WTC11 (cell line): ENCODE data around the gene TP63. TPM values are rescaled to one million over a fixed set of nuclear protein-coding genes. Genes with fewer than 3 reads are reported as not detected.

ENCODE experiments used
- ATAC-seq: fragments of 200-7000 bp; cut with Tn5 transposase; 2 replicates; pipeline ENCODE4 v1.10.0; 2021; ENCODE audit warnings: mild to moderate bottlenecking, moderate library complexity
- CTCF ChIA-PET: fragments of 300-600 bp; sonication (Branson Sonifier 250); formaldehyde crosslinking; loops from one replicate; lab custom pipeline; 2021; ENCODE audit warnings: antibody characterized with exemption; lab: Charles Lee
- POLR2A ChIA-PET: fragments of 350-600 bp; sonication (Branson Sonifier 250); formaldehyde crosslinking; loops from one replicate; lab custom pipeline; 2021; ENCODE audit warnings: antibody characterized with exemption; lab: Charles Lee
- DNase-seq: peaks from one replicate; pipeline ENCODE4 v3.0.0; 2021; ENCODE audit warnings: low spot score
- H3K27ac Mint-ChIP-seq: 2 replicates; pipeline ENCODE4 v1.8.0; 2021; ENCODE audit warnings: mixed read lengths
- H3K27me3 Mint-ChIP-seq: 2 replicates; pipeline ENCODE4 v1.8.0; 2021; ENCODE audit warnings: low read depth, mild to moderate bottlenecking, moderate library complexity, mixed read lengths
- H3K36me3 Mint-ChIP-seq: 2 replicates; pipeline ENCODE4 v1.8.0; 2021; ENCODE audit warnings: mixed read lengths
- H3K4me1 Mint-ChIP-seq: 2 replicates; pipeline ENCODE4 v1.8.0; 2022; ENCODE audit warnings: mixed read lengths
- H3K4me3 Mint-ChIP-seq: 2 replicates; pipeline ENCODE4 v1.8.0; 2021; ENCODE audit warnings: mild to moderate bottlenecking, moderate library complexity, mixed read lengths
- H3K9me3 Mint-ChIP-seq: 2 replicates; pipeline ENCODE4 v1.8.0; 2021; ENCODE audit warnings: mixed read lengths
- ATF3 ChIP-seq: sonication (generic); formaldehyde crosslinking; conservative IDR thresholded peaks from 2 replicates; pipeline ENCODE4 v1.8.1; 2022; ENCODE audit warnings: mild to moderate bottlenecking, missing genetic modification reagents
- CBFB ChIP-seq: sonication (generic); formaldehyde crosslinking; IDR thresholded peaks from 2 replicates; pipeline ENCODE4 v1.8.1; 2022; ENCODE audit warnings: mild to moderate bottlenecking, low read depth, missing genetic modification reagents
- CDX4 ChIP-seq: fragments of 250-450 bp; sonication (Bioruptor Pico); IDR thresholded peaks from 2 replicates; pipeline ENCODE4 v1.9.0; 2021; ENCODE audit warnings: moderate library complexity, mild to moderate bottlenecking, inconsistent platforms, borderline replicate concordance
- ELF4 ChIP-seq: sonication (generic); formaldehyde crosslinking; IDR thresholded peaks from 2 replicates; pipeline ENCODE4 v1.8.1; 2022; ENCODE audit warnings: low read depth, mild to moderate bottlenecking, moderate library complexity, missing genetic modification reagents
- GABPB1 ChIP-seq: sonication (generic); formaldehyde crosslinking; IDR thresholded peaks from 2 replicates; pipeline ENCODE4 v1.8.1; 2023; ENCODE audit warnings: mild to moderate bottlenecking, missing genetic modification reagents
- KAT7 ChIP-seq: sonication (generic); formaldehyde crosslinking; IDR thresholded peaks from 2 replicates; pipeline ENCODE4 v1.8.1; 2023; ENCODE audit warnings: missing genetic modification reagents, mild to moderate bottlenecking, borderline replicate concordance
- MXD4 ChIP-seq: fragments of 250-450 bp; sonication (Bioruptor Pico); IDR thresholded peaks from 2 replicates; pipeline ENCODE4 v1.8.0; 2021; ENCODE audit warnings: mild to moderate bottlenecking, moderate library complexity, borderline replicate concordance
- NFATC4 ChIP-seq: fragments of 250-450 bp; sonication (Bioruptor Pico); IDR thresholded peaks from 2 replicates; pipeline ENCODE4 v1.9.0; 2021; ENCODE audit warnings: mild to moderate bottlenecking
- NFE2L1 ChIP-seq: sonication (generic); formaldehyde crosslinking; IDR thresholded peaks from 2 replicates; pipeline ENCODE4 v1.8.1; 2023; ENCODE audit warnings: missing genetic modification reagents
- PREB ChIP-seq: sonication (generic); formaldehyde crosslinking; IDR thresholded peaks from 2 replicates; pipeline ENCODE4 v1.8.1; 2022; ENCODE audit warnings: mild to moderate bottlenecking, missing genetic modification reagents, moderate library complexity, borderline replicate concordance
- PRRX2 ChIP-seq: fragments of 250-450 bp; sonication (Bioruptor Pico); IDR thresholded peaks from 2 replicates; pipeline ENCODE4 v1.8.0; 2021; ENCODE audit warnings: mild to moderate bottlenecking
- SMAD4 ChIP-seq: sonication (generic); formaldehyde crosslinking; IDR thresholded peaks from 2 replicates; pipeline ENCODE4 v1.8.0; 2022; ENCODE audit warnings: mild to moderate bottlenecking, missing genetic modification reagents
- STAT6 ChIP-seq: sonication (generic); formaldehyde crosslinking; conservative IDR thresholded peaks from 2 replicates; pipeline ENCODE4 v1.8.1; 2023; ENCODE audit warnings: mild to moderate bottlenecking, low read depth, missing genetic modification reagents, moderate library complexity
- TCF7 ChIP-seq: sonication (generic); formaldehyde crosslinking; IDR thresholded peaks from 2 replicates; pipeline ENCODE4 v1.8.0; 2022; ENCODE audit warnings: mild to moderate bottlenecking, low read depth, missing genetic modification reagents, moderate library complexity
- USF1 ChIP-seq: sonication (generic); formaldehyde crosslinking; IDR thresholded peaks from 2 replicates; pipeline ENCODE4 v1.8.0; 2022; ENCODE audit warnings: mild to moderate bottlenecking, missing genetic modification reagents
- ZNF263 ChIP-seq: sonication (generic); formaldehyde crosslinking; IDR thresholded peaks from 2 replicates; pipeline ENCODE4 v1.8.1; 2022; ENCODE audit warnings: low read depth, mild to moderate bottlenecking, moderate library complexity, missing genetic modification reagents
- total RNA-seq: library from RNA; stranded (reverse); gene quantifications from 3 replicates; pipeline ENCODE4 v1.2.3, GENCODE V29; 2021

TP63 gene
- total RNA-seq, 1 experiment from 2014 or later, result 0.09 TPM

- no peak for TF ChIP-seq PREB (CRISPR knock-in tag)
- no peak for TF ChIP-seq CDX4 (CRISPR knock-in tag)
- TF ChIP-seq NFE2L1 (CRISPR knock-in tag), result no peak
- no peak for TF ChIP-seq GABPB1 (CRISPR knock-in tag)
- TF ChIP-seq PRRX2 (CRISPR knock-in tag), result no peak
- no peak for TF ChIP-seq ZNF263 (CRISPR knock-in tag)
- TF ChIP-seq ATF3, result no peak
- no peak for TF ChIP-seq TCF7 (CRISPR knock-in tag)
- no peak for TF ChIP-seq KAT7
- TF ChIP-seq STAT6 (CRISPR knock-in tag), result no peak
- no peak for TF ChIP-seq NFATC4
- DNase-seq, result no peak
- POLR2A ChIA-PET, result no interaction called here
- CTCF ChIA-PET, result no interaction called here
- no peaks in the 10 kb centered on the region for H3K9me3 Mint-ChIP-seq
- no peak for ATAC-seq
- H3K4me3 Mint-ChIP-seq, result no peak overlapping the region
- no peaks in the 10 kb centered on the region for H3K27me3 Mint-ChIP-seq
- no peaks in the 10 kb centered on the region for H3K36me3 Mint-ChIP-seq
- 0 out of 2 replicates have a peak, but pooled peaks cover 4% of the 10 kb centered on the region for H3K4me1 Mint-ChIP-seq
- no peak overlapping the region for H3K27ac Mint-ChIP-seq
Observed at GRCh38 chr3:189839576-189839975, 208.4 kb downstream of the TP63 start.

GRCh38 chr3:189841473-189842205 is 210.4 kb downstream of the TP63 start:
- Mint-ChIP-seq H3K36me3 (no peaks in the 10 kb centered on the region), H3K27ac (no peak overlapping the region), H3K27me3 (no peaks in the 10 kb centered on the region), H3K4me3 (no peak overlapping the region), H3K9me3 (no peaks in the 10 kb centered on the region), H3K4me1 (0 out of 2 replicates have a peak, but pooled peaks cover 4% of the 10 kb centered on the region)
- DNase-seq, result no peak
- TF ChIP-seq SMAD4 (CRISPR knock-in tag) (no peak), ELF4 (CRISPR knock-in tag) (no peak), USF1 (CRISPR knock-in tag) (no peak), MXD4 (no peak)
- POLR2A ChIA-PET, result no interaction called here
- ATAC-seq, result peak; percentile 39
- CTCF ChIA-PET, result no interaction called here

- peak; percentile 18 for DNase-seq
- CTCF ChIA-PET, result no interaction called here
- Mint-ChIP-seq H3K4me3 (no peak overlapping the region), H3K4me1 (0 out of 2 replicates have a peak, but pooled peaks cover 4% of the 10 kb centered on the region), H3K9me3 (no peaks in the 10 kb centered on the region), H3K27ac (no peak overlapping the region), H3K27me3 (no peaks in the 10 kb centered on the region), H3K36me3 (no peaks in the 10 kb centered on the region)
- no peak for ATAC-seq
- TF ChIP-seq CBFB (CRISPR knock-in tag), result no peak
- POLR2A ChIA-PET, result no interaction called here
Observed at GRCh38 chr3:189842681-189843602, 211.8 kb downstream of the TP63 start.
